T-helper 2 cell treated with Interferon-gamma antibody and Interleukin-4, amounts not matched to agents 100 ng/mL and 5 ng/mL, for 36 hours (primary cell): Measurements from ENCODE around the gene IFNA5. TPM values are rescaled to one million over a fixed set of nuclear protein-coding genes. Genes with fewer than 3 reads are reported as not detected.

Source experiments
- intact Hi-C: fragments of 100-400 bp; cut with micrococcal nuclease; formaldehyde crosslinking; loops from one replicate; pipeline ENCODE4 v1.15.1; 2023
- total RNA-seq: library from RNA; stranded (reverse); gene quantifications from 2 replicates; pipeline ENCODE4 v1.2.3, GENCODE V29; 2022

The IFNA5 gene
- total RNA-seq: not detected in 2 replicates

GRCh38 chr9:21305213-21305612, at the start of gene IFNA5:
IFNA5 (minus strand) TSS chr9:21305313; CDS start chr9:21305256, 57 bp downstream.
- intact Hi-C loops: no loop called here

GRCh38 chr9:21350787-21351186, 45.7 kb upstream of the IFNA5 start, which contains the start of gene IFNA6:
IFNA6 (minus strand) TSS chr9:21350887; CDS start chr9:21350887, 0 bp downstream.
- intact Hi-C loops: no loop called here

GRCh38 chr9:21348430-21348970, 43.4 kb upstream of the IFNA5 start:
- intact Hi-C loops: no loop called here

GRCh38 chr9:21340735-21341134, 35.6 kb upstream of the IFNA5 start:
- intact Hi-C loops: no loop called here

GRCh38 chr9:21336457-21336856, 31.3 kb upstream of the IFNA5 start:
- intact Hi-C loops: loop anchor here (1.0 to 10.0 kb wide), 2 partner anchors 45 to 658 kb away; partner anchors contain the start of genes CDKN2A and CDKN2B-AS1

- intact Hi-C loops: loop anchor here (1.0 to 10.0 kb wide), 5 partner anchors 22 to 660 kb away; partner anchors contain the start of genes CDKN2A, CDKN2B-AS1 and MTAP
Observed at GRCh38 chr9:21334701-21335632, 29.9 kb upstream of the IFNA5 start, which contains the start of gene KLHL9. KLHL9 (minus strand) TSS chr9:21335404; CDS start chr9:21334859, 545 bp downstream.

GRCh38 chr9:21333226-21333625, 28.1 kb upstream of the IFNA5 start:
- intact Hi-C loops: loop anchor here (5.0 to 10.0 kb wide), 2 partner anchors 244 to 662 kb away; partner anchors contain the start of genes CDKN2A and CDKN2B-AS1

- intact Hi-C loops: loop anchor here (5.0 to 10.0 kb wide), 2 partner anchors 245 to 663 kb away; partner anchors contain the start of genes CDKN2A and CDKN2B-AS1
Observed at GRCh38 chr9:21331676-21332402, 26.7 kb upstream of the IFNA5 start.

- intact Hi-C loops: loop anchor here (1.0 to 5.0 kb wide), 3 partner anchors 70 to 231 kb away; no protein-coding TSS in a partner anchor
Observed at GRCh38 chr9:21326526-21327139, 21.5 kb upstream of the IFNA5 start.

GRCh38 chr9:21324047-21324446, 18.9 kb upstream of the IFNA5 start:
- intact Hi-C loops: no loop called here

GRCh38 chr9:21322911-21323461, 17.9 kb upstream of the IFNA5 start:
- intact Hi-C loops: no loop called here

- intact Hi-C loops: no loop called here
Observed at GRCh38 chr9:21320465-21320864, 15.4 kb upstream of the IFNA5 start.

- intact Hi-C loops: loop anchor here (2.0 to 5.0 kb wide), 4 partner anchors 79 to 471 kb away; no protein-coding TSS in a partner anchor
Observed at GRCh38 chr9:21317956-21318923, 13.1 kb upstream of the IFNA5 start.

GRCh38 chr9:21316860-21317259, 11.7 kb upstream of the IFNA5 start:
- intact Hi-C loops: loop anchor here (5.0 kb wide), 1 partner anchor 80 kb away; no protein-coding TSS in a partner anchor

GRCh38 chr9:21316032-21316842, 11.1 kb upstream of the IFNA5 start:
- intact Hi-C loops: loop anchor here (5.0 kb wide), 1 partner anchor 79 kb away; no protein-coding TSS in a partner anchor

GRCh38 chr9:21314152-21314551, 9.0 kb upstream of the IFNA5 start:
- intact Hi-C loops: no loop called here

GRCh38 chr9:21311889-21312288, 6.8 kb upstream of the IFNA5 start:
- intact Hi-C loops: no loop called here

GRCh38 chr9:21295992-21296391, 9.1 kb downstream of the IFNA5 start:
- intact Hi-C loops: no loop called here
